GM21529 (cell line): ENCODE results near the gene GPBAR1.

Source experiments
- ATAC-seq: cut with Tn5 transposase; IDR thresholded peaks from one replicate; pipeline ENCODE4 v1.9.1; 2021; ENCODE audit not compliant: unreplicated experiment

GPBAR1 gene

DNA sequence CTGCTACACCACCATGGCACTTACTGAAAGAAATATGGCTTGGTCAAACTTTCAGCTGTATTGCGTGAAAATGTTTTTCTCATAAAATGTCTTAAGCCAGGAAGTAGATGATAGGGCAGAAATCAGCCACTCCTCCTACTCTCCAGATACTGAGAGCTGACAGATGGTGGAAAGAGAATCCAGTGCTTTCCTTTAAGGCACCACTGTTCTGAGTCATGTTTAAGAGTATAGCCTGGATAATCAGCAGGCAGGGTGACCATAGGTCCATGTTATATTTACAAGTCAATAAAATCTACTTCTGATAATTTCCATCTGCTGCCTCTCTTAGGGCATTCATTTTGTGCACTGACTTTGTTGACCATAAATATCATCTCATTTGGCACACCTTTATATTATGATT, 21.9 kb upstream of the GPBAR1 start:
- no peak for ATAC-seq

DNA sequence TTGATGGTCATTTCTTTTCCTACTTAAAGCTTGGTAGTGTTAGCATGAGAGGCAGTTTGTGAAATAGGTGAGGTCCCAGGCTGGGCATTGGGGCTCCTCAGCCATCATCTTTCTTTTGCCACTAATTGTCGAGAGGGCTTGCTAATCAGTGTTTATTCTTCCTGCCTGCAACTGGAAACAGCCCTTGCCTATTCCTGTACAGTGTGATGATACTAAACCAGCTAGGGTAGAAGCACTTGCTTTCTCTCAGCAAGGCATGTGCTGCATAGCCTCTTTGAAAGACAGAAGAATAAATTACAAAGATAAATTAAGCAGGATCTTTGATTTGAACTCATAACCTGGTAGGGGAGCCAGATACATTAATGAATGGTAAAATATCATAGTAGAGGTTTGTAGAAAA, 16.6 kb upstream of the GPBAR1 start:
- no peak for ATAC-seq

DNA sequence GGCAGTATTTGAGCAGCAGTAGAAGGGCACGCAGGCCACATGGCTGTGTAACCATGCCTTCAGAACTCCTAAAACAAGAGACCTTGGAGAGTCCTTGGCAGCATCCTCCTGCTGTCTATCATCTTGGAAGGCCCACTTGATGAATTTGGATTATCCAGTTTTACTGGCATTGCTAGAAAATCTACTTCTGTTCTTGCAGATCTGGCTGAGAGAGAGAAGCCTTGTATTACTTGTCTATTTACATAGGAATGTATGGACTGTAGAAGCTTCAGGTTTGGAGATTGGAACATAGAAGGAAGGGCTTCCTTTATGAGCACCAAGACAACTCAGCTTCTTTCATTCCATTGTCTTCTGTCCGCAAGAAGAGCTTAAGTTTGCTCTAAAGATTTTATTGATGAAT, 16.1 kb upstream of the GPBAR1 start:
- no peak for ATAC-seq

DNA sequence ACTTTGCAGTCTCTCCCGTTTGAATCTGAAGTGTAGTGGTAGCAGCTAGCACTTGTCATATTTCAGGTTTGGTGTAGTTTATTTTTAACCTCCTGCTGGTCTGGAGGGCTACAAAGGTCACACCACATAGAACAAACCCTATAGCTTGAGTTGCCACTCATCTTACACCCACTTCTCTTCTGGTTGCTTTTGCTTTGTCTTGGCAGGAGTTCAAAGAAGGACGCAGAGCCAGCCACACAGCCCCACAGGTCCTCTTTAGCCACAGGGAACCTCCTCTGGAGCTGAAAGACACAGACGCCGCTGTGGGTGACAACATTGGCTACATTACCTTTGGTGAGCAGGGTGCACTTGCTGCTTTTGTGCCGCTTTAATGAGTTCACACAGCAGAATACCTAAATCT, 15.6 kb upstream of the GPBAR1 start:
- no peak for ATAC-seq

DNA sequence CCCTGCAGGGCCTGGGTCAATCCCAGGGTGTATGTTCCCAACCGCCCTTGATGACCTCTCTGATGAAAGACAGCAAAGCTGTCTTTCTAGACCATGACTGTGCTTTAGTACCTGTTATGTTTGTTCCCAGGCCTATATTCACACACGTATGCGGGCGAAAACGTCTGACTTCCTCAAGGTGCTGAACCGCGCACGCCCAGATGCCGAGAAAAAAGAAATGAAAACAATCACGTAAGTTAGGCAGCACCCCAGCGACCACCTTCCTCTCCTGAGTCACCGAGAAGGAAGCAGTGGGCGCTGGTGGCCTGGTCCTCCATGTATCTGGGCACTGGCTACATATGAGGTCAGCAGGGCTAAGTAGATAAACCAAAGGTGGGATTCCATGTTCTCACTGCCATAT, 11.1 kb upstream of the GPBAR1 start:
- no peak for ATAC-seq

DNA sequence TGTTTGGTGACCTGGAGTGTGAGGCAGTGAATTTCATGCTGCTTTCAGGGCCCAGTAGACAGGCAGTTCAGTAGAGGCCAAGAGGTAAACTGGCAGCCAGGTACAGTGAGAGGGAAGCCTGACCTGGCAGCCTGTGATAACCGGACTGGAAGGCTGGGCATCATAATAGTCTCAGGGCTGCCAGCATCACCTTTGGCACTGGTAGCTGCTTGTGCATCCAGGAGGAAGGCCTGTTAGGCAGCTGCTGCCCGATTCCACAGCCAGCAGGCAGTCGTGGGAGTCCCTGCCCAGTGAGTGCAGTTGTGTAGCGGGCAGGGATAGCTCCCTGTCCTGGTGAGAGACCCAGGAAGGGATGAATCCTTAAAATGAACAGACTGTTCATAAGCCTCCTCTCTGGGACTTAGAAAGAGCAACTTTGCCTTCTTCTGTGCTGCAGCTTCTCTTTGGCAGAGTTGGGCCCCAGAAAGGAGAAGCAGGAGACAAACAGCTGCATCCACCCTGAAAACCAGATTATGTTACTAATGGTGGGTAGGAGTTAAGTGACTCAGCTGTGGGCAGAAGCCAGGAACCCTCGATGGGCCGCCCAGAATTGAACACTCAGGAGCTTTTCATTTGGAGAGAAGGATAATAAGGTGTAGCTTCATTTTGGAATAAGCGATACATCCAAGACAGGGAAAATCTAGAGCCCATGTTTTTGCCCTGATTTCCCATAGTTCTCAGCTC, 8.1 kb upstream of the GPBAR1 start:
- ATAC-seq = no peak

DNA sequence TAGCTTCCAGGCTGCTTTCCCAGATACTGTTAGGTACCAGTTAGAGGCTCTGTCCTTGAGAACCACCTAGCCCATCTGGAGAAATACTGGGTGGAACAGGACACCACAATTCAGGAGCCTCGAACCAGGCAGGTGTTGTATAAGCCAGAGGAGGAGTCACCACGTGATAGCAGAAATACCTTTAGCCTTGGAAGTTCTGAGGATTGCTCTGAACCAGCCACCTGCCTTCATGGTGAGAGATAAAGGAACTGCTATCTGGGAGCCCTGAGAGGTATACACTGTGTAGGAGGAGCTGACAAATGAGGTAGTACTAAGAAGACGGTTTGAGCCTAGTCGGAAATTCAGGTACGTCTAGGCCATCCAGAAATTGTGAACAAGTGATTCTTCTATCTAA, 7.6 kb upstream of the GPBAR1 start:
- ATAC-seq = no peak

DNA sequence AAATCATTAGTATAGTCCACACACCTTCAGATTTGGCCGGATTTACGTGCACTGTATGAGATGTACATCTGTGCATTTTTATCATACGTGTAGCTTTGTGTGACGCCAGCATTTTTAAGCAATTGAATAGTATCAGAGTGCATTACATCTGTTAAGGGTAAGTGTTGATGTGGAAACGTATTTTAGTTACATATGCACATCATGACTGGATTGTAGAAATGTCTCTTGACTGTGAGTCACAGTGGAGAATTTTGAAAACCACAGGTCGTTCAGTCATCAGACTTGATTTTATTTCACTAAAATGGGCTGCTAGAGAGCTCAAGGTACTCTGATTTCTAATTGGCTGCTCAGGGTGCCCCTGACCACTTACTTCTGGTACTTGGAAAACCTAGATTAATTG, 5.4 kb upstream of the GPBAR1 start:
- ATAC-seq = no peak

DNA sequence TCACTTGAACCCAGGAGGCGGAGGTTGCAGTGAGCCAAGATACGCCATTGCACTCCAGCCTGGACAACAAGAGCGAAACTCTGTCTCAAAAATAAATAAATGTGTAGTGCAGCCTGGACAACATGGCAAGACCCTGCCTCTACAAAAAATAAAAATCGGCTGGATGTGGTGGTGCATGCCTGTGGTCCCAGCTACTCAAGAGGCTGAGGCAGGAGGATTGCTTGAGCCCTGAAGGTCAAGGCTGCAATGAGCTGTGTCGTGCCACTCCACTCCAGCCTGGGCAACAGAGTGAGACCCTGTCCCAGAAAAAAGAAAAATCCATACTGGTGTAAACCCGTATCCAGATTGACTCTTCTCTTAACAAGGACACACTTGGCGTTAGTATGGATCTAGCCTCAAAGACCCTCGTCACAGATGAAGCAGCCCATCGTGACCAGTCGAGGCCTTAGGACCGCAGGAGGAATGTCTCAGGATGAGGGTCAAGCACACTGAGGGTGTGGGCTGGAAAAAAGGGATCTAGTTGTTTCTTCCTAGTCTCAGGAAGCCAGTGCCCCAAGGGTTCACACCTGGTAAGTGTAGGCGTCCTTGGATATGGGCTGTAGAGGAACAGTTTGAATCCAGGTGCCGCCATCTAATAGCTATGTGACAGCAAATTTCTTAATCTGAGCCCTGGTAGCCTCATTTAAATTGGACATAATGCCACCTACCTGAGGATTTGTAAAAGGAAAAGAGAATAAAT, 4.0 kb upstream of the GPBAR1 start:
- ATAC-seq = no peak

DNA sequence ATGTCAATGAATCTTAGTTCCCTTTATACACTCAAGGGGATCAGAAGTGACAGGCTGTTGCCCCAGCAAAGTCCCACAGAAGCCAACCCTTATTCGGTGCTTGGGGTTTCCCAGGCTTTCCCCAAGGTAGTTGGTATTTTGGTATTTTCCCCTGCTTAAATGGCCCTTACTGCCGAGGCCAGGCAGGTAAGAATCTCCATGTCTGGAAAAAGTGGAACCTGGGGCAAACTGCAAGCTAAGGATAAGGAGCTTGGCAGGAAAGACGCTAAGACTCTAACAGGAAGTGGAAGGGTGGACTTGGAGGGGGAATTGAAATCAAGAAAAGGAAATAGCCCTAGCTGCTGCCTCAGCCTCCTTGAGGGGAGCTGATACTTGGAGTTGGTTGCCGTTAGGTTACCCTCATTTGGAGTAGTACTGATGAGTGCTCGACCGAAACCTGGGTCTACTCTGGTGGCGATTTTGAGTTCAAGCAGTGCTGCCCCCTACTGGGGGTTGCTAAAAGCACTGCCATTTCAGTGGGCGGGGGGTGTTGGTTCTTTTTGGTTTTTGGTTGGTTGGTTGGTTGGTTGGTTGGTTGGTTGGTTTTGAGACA, 3.3 kb upstream of the GPBAR1 start:
- peak; percentile 81 for ATAC-seq

DNA sequence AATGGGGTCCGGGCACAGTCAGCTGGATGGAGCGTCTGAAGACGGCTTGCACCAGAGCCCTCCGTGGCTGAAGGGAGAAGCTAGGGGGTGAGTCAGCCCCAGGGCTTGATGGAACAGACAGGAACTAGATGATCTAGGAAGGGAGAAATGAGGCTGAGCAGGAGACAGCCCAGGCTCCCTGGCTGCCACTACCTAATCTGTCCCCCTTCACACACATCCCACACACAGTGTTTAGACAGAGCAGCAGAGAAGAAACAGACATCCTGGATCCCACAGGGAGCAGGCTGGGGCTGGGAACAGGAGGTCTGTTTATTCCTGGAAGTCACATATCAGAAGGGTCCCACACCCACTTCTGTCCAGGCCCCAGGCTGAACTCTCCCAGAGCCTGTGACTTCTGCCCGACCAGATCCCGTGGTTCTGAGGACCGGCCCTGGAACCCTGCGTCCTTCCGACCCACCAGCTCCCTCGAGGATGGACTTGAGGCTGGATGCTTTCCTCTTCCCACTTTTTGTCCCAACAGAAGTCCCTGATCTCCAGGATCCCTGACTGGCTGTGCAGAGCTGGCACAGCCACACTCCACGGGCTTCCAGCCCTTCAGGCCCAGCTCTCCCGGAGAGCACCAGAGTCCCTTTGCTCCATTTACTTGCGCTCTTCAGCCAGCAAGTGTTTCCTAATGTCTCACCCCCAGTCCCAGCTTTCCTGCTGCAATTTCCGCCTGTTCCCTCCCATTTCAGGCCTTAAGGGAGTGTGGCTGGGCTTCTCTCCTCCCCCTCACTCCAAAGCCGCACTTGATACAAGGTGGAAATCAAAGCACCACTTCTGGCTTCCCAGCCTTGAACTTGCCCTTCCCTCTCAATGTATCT, 1.5 kb upstream of the GPBAR1 start:
- no peak for ATAC-seq

DNA sequence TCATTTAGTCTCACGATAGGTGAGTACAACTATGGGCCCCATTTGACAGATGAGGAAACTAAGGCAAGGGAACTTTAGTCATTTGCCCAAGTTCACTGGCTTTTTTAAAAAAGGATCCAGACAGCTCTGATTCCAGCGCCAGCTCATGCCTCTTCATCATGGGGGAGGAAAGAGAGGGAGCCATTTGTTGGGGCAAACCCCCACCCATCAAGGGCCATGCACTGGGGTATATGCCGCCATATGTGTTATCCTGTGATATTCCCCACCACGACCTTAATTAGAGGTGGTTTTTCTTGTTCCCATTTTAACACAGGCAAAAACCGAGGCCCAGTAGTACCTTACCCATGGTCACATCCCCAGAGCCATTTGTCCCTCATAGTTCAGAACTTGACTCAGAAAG, 649 bp upstream of the GPBAR1 start:
- no peak for ATAC-seq

DNA sequence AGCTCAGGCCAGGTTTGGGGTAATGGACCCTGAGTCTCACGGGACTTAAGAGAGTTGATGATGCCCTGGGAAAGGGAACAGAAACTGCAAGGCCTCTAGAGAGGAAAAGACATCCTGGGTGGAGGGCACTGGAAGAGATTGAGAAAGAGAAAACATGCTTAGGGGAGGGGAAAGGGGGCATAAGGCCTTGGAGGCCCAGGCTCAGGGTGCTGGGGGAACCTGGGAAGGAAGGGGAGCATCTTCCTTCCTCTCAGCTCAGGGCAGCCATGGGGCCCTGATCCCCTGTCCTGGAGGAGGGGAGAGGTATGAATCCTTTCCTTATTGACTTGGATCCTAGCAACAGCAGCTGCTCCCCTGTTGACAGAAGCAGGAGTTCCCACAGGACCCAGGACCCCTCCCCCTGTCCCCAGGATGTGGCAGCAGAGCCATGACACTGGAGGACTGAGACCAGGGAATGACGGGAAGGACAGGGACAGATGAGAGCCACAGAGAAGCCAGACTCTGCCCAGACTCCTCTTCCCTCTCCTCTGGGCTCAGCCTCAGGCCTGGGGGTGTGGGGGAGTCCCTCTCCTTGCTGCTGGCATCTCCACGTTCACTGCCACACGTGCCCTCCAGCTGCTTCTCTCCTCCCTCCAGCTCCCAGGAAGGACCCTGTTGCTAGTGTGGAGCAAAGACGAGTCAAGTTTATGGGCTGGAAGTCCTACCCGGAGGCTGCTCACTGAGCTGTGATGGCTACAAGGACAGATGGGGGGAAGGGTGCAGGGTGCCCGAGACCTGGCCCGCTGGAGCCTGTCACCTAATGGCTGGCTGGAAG, 815 bp downstream of the GPBAR1 start:
- no peak for ATAC-seq

DNA sequence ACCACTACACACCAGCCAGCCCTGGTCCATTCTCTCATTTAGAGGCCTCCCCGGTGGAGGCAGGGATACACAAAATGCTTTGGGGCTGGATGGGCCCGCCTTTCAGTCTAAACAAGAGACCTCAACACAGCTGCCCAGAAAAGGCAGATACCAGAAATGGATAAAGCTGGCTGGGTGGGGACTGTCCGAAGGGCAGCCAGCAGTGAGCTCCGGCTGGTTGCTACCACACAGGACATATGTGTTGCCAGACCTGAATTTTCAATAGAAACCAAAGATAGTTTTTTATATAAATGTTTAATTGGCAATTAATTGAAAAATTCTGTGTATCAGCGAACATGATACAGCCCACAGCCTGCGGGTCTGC, 1.4 kb downstream of the GPBAR1 start:
- no peak for ATAC-seq

DNA sequence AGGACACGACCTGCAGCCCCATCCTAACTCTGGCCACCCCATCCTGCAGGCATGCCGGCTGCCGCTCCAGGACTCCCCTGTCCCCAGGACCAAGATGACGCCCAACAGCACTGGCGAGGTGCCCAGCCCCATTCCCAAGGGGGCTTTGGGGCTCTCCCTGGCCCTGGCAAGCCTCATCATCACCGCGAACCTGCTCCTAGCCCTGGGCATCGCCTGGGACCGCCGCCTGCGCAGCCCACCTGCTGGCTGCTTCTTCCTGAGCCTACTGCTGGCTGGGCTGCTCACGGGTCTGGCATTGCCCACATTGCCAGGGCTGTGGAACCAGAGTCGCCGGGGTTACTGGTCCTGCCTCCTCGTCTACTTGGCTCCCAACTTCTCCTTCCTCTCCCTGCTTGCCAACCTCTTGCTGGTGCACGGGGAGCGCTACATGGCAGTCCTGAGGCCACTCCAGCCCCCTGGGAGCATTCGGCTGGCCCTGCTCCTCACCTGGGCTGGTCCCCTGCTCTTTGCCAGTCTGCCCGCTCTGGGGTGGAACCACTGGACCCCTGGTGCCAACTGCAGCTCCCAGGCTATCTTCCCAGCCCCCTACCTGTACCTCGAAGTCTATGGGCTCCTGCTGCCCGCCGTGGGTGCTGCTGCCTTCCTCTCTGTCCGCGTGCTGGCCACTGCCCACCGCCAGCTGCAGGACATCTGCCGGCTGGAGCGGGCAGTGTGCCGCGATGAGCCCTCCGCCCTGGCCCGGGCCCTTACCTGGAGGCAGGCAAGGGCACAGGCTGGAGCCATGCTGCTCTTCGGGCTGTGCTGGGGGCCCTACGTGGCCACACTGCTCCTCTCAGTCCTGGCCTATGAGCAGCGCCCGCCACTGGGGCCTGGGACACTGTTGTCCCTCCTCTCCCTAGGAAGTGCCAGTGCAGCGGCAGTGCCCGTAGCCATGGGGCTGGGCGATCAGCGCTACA, 2.1 kb downstream of the GPBAR1 start:
- no peak for ATAC-seq

DNA sequence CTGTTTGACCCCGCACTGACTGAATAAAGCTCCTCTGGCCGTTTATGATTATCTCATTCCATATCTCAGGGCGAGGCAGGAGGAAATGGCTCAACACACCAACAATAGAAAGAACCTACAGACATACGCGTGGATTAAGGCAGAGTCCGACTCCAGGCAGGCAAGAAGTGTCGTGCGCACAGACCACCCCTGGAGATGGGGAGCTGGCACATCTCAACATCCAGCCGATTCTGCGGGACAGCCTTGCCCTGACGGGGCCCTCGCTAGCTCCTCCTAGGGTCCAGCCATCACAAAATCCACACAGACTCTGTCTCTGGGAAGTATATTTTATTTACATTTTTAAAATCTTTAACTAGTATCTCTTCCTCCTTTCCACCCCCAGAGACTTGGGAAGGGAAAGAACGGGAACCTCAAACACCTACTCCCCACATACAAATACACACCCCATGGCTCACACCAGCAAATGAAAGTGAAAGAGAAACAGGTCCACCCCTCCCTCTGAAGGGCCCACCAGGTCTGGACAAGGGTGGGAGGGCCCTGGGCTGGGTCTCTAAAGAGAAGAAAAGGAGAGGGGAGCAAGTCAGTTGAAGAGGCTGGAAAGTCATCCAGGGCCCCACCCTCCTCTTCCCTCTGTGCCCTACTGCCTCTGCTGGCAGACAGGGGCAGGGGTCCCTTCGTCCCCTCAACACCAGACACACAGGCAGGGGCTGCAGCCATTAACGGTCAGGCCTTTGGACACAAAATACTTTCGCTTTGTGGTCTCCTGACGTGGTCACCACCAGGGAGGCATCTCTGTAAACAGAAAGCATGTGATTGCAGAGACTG, 3.2 kb downstream of the GPBAR1 start:
- ATAC-seq = no peak

DNA sequence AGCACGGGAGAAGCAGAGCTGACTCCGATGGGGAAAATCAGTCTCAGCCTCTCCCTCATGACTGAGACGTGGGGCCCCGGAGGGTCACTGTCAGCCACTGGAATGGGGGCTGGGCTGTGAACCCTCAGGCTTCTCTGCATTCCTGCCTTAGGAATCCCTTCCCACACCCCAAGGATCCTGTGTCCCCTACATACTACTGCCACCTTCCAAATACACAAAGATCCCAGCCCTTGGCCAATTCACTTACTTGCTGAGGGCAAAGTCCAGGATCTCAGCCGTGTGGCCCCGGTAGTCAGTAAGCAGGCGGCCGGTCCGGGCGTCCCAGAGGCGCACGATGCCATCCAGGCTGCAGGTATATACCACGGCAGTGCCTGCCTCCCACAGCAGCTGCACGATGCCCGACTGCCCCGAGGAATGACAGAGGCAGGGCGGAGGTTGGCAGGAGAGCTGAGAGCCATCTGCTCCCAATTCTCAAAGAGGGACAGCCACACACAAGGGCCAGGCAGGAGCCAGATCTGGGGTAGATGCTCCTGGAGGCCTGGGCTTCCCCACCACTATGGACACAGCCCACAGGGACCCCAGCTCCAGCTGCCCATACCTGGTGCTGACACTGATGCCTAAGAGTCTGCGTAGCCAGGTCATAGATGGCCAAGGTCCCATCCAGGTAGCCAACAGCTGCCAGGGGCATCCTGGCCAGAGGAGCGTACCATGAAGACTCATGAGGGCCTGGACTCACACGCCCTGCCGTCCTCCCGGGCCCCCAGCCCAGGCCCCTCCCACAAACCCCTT, 4.2 kb downstream of the GPBAR1 start:
- no peak for ATAC-seq

DNA sequence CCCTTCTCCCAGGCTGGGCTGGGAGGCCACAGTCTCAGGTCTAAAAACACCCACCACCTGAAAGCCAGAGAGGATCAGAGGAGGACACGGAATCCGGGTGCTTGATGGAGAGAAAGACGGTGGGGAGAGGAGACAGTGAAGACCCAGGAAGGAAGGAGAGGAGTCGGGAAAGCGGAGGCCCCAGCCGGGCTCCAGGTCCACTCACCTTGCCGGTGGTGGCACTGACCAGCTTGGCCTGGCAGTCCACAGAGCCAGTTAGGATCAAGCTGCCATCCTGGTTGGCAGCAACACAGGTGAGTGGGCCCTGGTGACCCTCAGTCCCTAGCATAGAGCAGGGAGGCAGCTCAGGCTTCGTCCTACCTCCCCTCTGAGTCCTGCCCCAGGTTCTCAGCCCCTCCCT, 4.8 kb downstream of the GPBAR1 start:
- ATAC-seq = no peak
